ENCODE results near the gene CHN2.

Gene CHN2

DNA sequence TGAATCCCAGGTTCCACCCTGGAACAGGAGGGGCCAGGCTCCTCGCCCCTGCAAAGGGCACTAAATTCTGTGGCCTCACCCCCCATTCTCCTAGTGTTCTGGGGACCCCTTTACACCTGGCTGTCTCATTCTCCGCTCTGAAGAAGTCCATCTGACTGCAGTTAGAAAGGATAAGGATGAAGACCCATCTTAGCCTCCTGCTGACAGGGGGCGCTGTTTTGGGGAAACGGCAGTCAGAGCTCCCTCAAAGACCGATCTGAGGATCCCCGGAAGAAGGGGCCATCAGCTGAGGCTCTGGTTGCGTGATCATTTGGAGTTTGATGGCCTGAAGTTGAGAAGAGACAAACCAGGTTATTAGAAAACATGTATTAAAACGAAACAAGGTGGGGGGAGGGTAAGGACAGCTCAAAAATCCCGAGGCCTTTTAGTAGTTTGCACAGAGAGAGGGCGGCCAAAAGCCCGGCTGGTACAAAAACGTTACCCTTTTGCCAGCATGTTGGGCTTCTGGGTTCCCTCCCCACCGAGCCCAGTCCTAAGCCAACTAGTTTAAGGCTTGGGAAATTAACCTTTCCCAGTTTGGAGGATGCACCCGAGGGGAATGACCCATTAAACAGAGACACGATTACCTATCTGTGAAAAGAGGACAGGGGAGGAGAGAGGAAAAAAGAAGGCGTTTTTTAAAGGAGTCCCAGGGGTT is 102.8 kb downstream of the CHN2 start:
- FAIRE-seq: no peak
- no peak for TF ChIP-seq SPI1 (IDR thresholded peaks at IDR 0.05; ENCODE audit: low read depth, low read length)
- TF ChIP-seq POU2F2 (IDR thresholded peaks at IDR 0.05; ENCODE audit: low read depth, low read length): no peak
- no peak for TF ChIP-seq TAF1 (IDR thresholded peaks at IDR 0.05; ENCODE audit: low read depth, low read length)
- no peak for TF ChIP-seq POLR2AphosphoS5 (IDR thresholded peaks at IDR 0.05; ENCODE audit: low read depth, low read length)
- no peak for TF ChIP-seq PAX5 (IDR thresholded peaks at IDR 0.05; ENCODE audit: insufficient read depth, low read length, severe bottlenecking)
- no peak for TF ChIP-seq POLR2A (IDR thresholded peaks at IDR 0.05; ENCODE audit: low read depth, low read length)

GRCh38 chr7:29299086-29299485 is 104.5 kb downstream of the CHN2 start:
- no peak for FAIRE-seq
- TF ChIP-seq SPI1 (IDR thresholded peaks at IDR 0.05; ENCODE audit: low read depth, low read length): no peak
- no peak for TF ChIP-seq POLR2AphosphoS5 (IDR thresholded peaks at IDR 0.05; ENCODE audit: low read depth, low read length)
- TF ChIP-seq PAX5 (IDR thresholded peaks at IDR 0.05; ENCODE audit: insufficient read depth, low read length, severe bottlenecking): no peak
- TF ChIP-seq POU2F2 (IDR thresholded peaks at IDR 0.05; ENCODE audit: low read depth, low read length): no peak
- no peak for TF ChIP-seq TAF1 (IDR thresholded peaks at IDR 0.05; ENCODE audit: low read depth, low read length)
- no peak for TF ChIP-seq POLR2A (IDR thresholded peaks at IDR 0.05; ENCODE audit: low read depth, low read length)
- no peak for DNase-seq (ENCODE audit: insufficient read length, low spot score)

More for the DNA sequence above, 102.8 kb downstream of the CHN2 start:
- no peak for DNase-seq (ENCODE audit: insufficient read length, low spot score)

- TF ChIP-seq POLR2AphosphoS5 (IDR thresholded peaks at IDR 0.05; ENCODE audit: low read depth, low read length) (no peak), POLR2A (IDR thresholded peaks at IDR 0.05; ENCODE audit: low read depth, low read length) (no peak), TAF1 (IDR thresholded peaks at IDR 0.05; ENCODE audit: low read depth, low read length) (no peak), PAX5 (IDR thresholded peaks at IDR 0.05; ENCODE audit: insufficient read depth, low read length, severe bottlenecking) (no peak), SPI1 (IDR thresholded peaks at IDR 0.05; ENCODE audit: low read depth, low read length) (no peak), POU2F2 (IDR thresholded peaks at IDR 0.05; ENCODE audit: low read depth, low read length) (no peak)
- FAIRE-seq (no peak), DNase-seq (ENCODE audit: insufficient read length, low spot score) (no peak)
These were observed 105.5 kb downstream of the CHN2 start for GRCh38 chr7:29300026-29300480.

GRCh38 chr7:29300649-29301048 is 106.1 kb downstream of the CHN2 start:
- TF ChIP-seq POLR2A (IDR thresholded peaks at IDR 0.05; ENCODE audit: low read depth, low read length) (no peak), POLR2AphosphoS5 (IDR thresholded peaks at IDR 0.05; ENCODE audit: low read depth, low read length) (no peak), TAF1 (IDR thresholded peaks at IDR 0.05; ENCODE audit: low read depth, low read length) (no peak), PAX5 (IDR thresholded peaks at IDR 0.05; ENCODE audit: insufficient read depth, low read length, severe bottlenecking) (no peak), POU2F2 (IDR thresholded peaks at IDR 0.05; ENCODE audit: low read depth, low read length) (no peak), SPI1 (IDR thresholded peaks at IDR 0.05; ENCODE audit: low read depth, low read length) (no peak)
- FAIRE-seq (no peak), DNase-seq (ENCODE audit: insufficient read length, low spot score) (no peak)

DNA sequence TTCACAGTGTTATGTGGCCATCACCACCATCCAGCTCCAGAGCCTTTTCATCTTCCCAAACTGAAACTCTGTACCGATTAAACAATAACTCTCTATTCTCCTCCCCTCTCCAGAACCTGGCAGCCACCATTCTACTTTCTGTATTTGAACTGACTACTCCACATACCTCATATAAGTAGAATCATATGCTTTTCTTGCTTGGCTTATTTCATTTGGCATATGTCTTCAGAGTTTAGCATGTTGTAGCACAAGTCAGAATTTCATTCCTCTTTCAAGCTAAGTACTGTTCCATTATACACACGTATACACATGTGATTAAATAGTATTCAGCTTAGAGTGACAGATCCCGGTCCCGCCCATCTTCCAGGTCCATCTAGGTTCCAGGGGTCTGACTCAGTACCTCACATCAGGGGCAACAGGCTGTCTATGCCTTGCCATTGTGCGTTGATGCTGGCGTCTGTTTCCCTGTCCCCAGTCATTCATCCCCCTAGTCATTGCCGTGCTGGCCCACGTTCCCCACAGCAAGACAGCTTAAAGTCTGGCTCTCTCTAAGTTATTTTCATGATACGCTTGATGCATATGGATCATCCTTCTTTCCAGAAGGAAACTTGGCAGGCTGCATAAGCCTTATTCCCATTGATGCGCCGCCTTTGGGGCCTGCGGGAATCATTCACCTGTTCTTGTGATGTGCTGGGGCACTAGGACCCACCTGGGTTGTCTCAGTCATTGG is 108.3 kb downstream of the CHN2 start:
- DNase-seq (ENCODE audit: insufficient read length, low spot score) (no peak), FAIRE-seq (no peak)
- TF ChIP-seq PAX5 (IDR thresholded peaks at IDR 0.05; ENCODE audit: insufficient read depth, low read length, severe bottlenecking) (no peak), POU2F2 (IDR thresholded peaks at IDR 0.05; ENCODE audit: low read depth, low read length) (no peak), TAF1 (IDR thresholded peaks at IDR 0.05; ENCODE audit: low read depth, low read length) (no peak), POLR2AphosphoS5 (IDR thresholded peaks at IDR 0.05; ENCODE audit: low read depth, low read length) (no peak), POLR2A (IDR thresholded peaks at IDR 0.05; ENCODE audit: low read depth, low read length) (no peak)

GRCh38 chr7:29304756-29305155 is 110.2 kb downstream of the CHN2 start:
- no peak for FAIRE-seq
- TF ChIP-seq POLR2A (IDR thresholded peaks at IDR 0.05; ENCODE audit: low read depth, low read length) (no peak), POU2F2 (IDR thresholded peaks at IDR 0.05; ENCODE audit: low read depth, low read length) (no peak), POLR2AphosphoS5 (IDR thresholded peaks at IDR 0.05; ENCODE audit: low read depth, low read length) (no peak), TAF1 (IDR thresholded peaks at IDR 0.05; ENCODE audit: low read depth, low read length) (no peak)
- no peak for DNase-seq (ENCODE audit: insufficient read length, low spot score)

DNA sequence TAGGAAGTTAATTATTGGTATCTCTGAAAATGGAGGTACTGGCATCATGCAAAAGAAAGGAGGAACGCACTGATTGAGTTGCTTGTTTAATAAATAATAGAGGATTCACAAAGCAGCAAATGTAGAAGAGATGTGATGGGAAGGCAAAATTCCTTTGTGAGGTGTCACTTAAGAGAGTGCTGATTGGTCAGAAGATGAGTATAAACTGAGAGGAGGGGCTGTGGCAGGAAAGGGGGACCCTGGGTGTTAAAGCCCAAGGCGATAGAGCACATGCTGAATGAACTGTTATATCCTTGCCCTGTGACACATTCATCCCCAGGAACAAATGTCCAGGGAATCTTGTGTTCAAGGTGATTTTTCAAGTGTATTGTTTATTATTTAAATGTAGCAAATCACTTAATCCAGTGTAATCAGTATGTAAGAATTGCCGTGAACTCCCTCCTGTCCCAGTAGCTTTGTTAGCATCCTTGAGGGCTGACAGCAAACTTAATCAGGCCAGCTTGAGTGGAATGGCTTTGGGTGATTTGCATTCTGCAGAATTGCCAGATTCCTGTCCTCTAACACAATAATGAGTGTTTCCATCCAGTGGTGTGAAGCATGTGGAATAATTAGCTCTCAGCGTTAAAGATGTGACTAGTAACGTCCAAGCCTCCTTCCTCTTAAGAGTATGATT is 111.9 kb downstream of the CHN2 start:
- DNase-seq (ENCODE audit: insufficient read length, low spot score) (no peak), FAIRE-seq (no peak)
- TF ChIP-seq PAX5 (IDR thresholded peaks at IDR 0.05; ENCODE audit: insufficient read depth, low read length, severe bottlenecking): no peak
- TF ChIP-seq TAF1 (IDR thresholded peaks at IDR 0.05; ENCODE audit: low read depth, low read length): no peak
- TF ChIP-seq POLR2A (IDR thresholded peaks at IDR 0.05; ENCODE audit: low read depth, low read length): no peak
- TF ChIP-seq SPI1 (IDR thresholded peaks at IDR 0.05; ENCODE audit: low read depth, low read length): no peak
- no peak for TF ChIP-seq POLR2AphosphoS5 (IDR thresholded peaks at IDR 0.05; ENCODE audit: low read depth, low read length)
- no peak for TF ChIP-seq POU2F2 (IDR thresholded peaks at IDR 0.05; ENCODE audit: low read depth, low read length)

DNA sequence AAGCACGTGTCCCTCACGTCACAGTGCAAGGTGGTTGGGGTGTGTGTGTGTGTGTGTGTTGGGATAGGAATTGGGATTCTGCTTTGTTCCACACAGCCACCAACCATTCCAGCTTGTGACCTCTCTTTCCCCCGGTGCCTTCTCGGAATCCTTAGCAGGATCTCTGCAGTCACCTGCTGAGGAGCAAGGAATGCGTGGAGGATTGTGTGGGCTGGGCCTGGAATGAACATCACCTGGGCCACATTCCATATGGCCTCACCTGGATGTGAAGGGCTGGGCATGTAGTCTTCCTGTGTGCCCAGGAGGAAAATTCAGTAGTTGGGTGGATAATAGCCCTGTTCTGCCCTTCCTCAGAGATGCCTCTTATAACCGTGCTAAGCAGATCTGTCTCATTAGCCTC is 113.8 kb downstream of the CHN2 start:
- FAIRE-seq: no peak
- DNase-seq (ENCODE audit: insufficient read length, low spot score): no peak
- TF ChIP-seq TAF1 (IDR thresholded peaks at IDR 0.05; ENCODE audit: low read depth, low read length) (no peak), POLR2A (IDR thresholded peaks at IDR 0.05; ENCODE audit: low read depth, low read length) (no peak), POLR2AphosphoS5 (IDR thresholded peaks at IDR 0.05; ENCODE audit: low read depth, low read length) (no peak), POU2F2 (IDR thresholded peaks at IDR 0.05; ENCODE audit: low read depth, low read length) (no peak), PAX5 (IDR thresholded peaks at IDR 0.05; ENCODE audit: insufficient read depth, low read length, severe bottlenecking) (no peak), SPI1 (IDR thresholded peaks at IDR 0.05; ENCODE audit: low read depth, low read length) (no peak)
